Suppressor macrophage (primary cell): Measurements from ENCODE around the gene FMNL3.
A peak's percentile ranks its signal among the peaks of the same experiment; 100 is the strongest.

Experiments used
- DNase-seq, 4 experiments: peaks; one replicate each; pipeline ENCODE4 v3.0.0-alpha.2; 2020 to 2022

Gene FMNL3

GRCh38 chr12:49649892-49650291, 57.3 kb downstream of the FMNL3 start:
- no peak for DNase-seq

GRCh38 chr12:49649445-49649844, 57.8 kb downstream of the FMNL3 start:
- no peak for DNase-seq

GRCh38 chr12:49648712-49649003, 58.5 kb downstream of the FMNL3 start:
- DNase-seq, result no peak

GRCh38 chr12:49647827-49648711, 59.1 kb downstream of the FMNL3 start:
- no peak for DNase-seq

GRCh38 chr12:49646871-49647654, 60.1 kb downstream of the FMNL3 start:
- DNase-seq, result no peak

- no peak for DNase-seq
These were observed 60.8 kb downstream of the FMNL3 start for GRCh38 chr12:49646331-49646830.

- no peak for DNase-seq
These were observed 61.8 kb downstream of the FMNL3 start for GRCh38 chr12:49645146-49646039.

GRCh38 chr12:49644620-49644994, 62.6 kb downstream of the FMNL3 start:
- peak; percentile 85 to 91 (median 88) for DNase-seq

- DNase-seq, result no peak
These were observed 63.1 kb downstream of the FMNL3 start for GRCh38 chr12:49643961-49644619.

- no peak for DNase-seq
These were observed 64.1 kb downstream of the FMNL3 start for GRCh38 chr12:49643135-49643534.

- no peak for DNase-seq
These were observed 64.8 kb downstream of the FMNL3 start for GRCh38 chr12:49642370-49642802.

GRCh38 chr12:49641748-49642369, 65.3 kb downstream of the FMNL3 start:
- DNase-seq, result no peak

GRCh38 chr12:49636979-49637755, 70.0 kb downstream of the FMNL3 start:
- peak; percentile 56 to 75 (median 70) for DNase-seq

- peak in 1 of 4 experiments; percentile 1 for DNase-seq
These were observed 70.6 kb downstream of the FMNL3 start for GRCh38 chr12:49636574-49636973.

GRCh38 chr12:49635656-49636055, 71.5 kb downstream of the FMNL3 start:
- DNase-seq, result peak in 1 of 4 experiments; percentile 1

GRCh38 chr12:49635036-49635435, 72.2 kb downstream of the FMNL3 start:
- DNase-seq, result peak in 1 of 4 experiments; percentile 21

GRCh38 chr12:49633703-49634345, 73.4 kb downstream of the FMNL3 start:
- DNase-seq, result peak in 1 of 4 experiments; percentile 1

GRCh38 chr12:49632986-49633702, 74.1 kb downstream of the FMNL3 start:
- DNase-seq, result no peak

GRCh38 chr12:49632401-49632800, 74.8 kb downstream of the FMNL3 start:
- DNase-seq, result no peak
